Measurements from ENCODE around the gene PRDM16.

PRDM16 gene

GRCh38 chr1:3390291-3390690 is 321.3 kb downstream of the PRDM16 start:
- Histone ChIP-seq H3K27me3 (ENCODE audit: control insufficient read depth, insufficient read depth, low read length) (peaks cover 3% of the 10 kb centered on the region), H3K9ac (ENCODE audit: low read length) (no peak overlapping the region), H3K9me3 (ENCODE audit: control insufficient read depth, low read length) (no peaks in the 10 kb centered on the region)

GRCh38 chr1:3391711-3392110 is 322.7 kb downstream of the PRDM16 start:
- Histone ChIP-seq H3K27me3 (ENCODE audit: control insufficient read depth, insufficient read depth, low read length) (peaks cover 3% of the 10 kb centered on the region), H3K9me3 (ENCODE audit: control insufficient read depth, low read length) (no peaks in the 10 kb centered on the region), H3K9ac (ENCODE audit: low read length) (no peak overlapping the region), H3K36me3 (ENCODE audit: control insufficient read depth, insufficient read depth, low read length) (no peaks in the 10 kb centered on the region), H3K4me1 (ENCODE audit: control insufficient read depth, insufficient read depth, low read length) (peaks cover 13% of the 10 kb centered on the region), H3K4me3 (ENCODE audit: low read length) (no peak overlapping the region)

More at GRCh38 chr1:3390291-3390690, 321.3 kb downstream of the PRDM16 start:
- H3K4me3 ChIP-seq (ENCODE audit: low read length) = no peak overlapping the region
- H3K36me3 ChIP-seq (ENCODE audit: control insufficient read depth, insufficient read depth, low read length) = no peaks in the 10 kb centered on the region
- H3K4me1 ChIP-seq (ENCODE audit: control insufficient read depth, insufficient read depth, low read length) = peaks cover 13% of the 10 kb centered on the region

- no peaks in the 10 kb centered on the region for H3K36me3 ChIP-seq (ENCODE audit: control insufficient read depth, insufficient read depth, low read length)
- H3K4me3 ChIP-seq (ENCODE audit: low read length) = no peak overlapping the region
- peaks cover 13% of the 10 kb centered on the region for H3K4me1 ChIP-seq (ENCODE audit: control insufficient read depth, insufficient read depth, low read length)
- H3K9ac ChIP-seq (ENCODE audit: low read length) = peak overlapping the region; percentile 34
- peaks cover 3% of the 10 kb centered on the region for H3K27me3 ChIP-seq (ENCODE audit: control insufficient read depth, insufficient read depth, low read length)
- H3K9me3 ChIP-seq (ENCODE audit: control insufficient read depth, low read length) = no peaks in the 10 kb centered on the region
Measured at GRCh38 chr1:3393024-3393986, 324.3 kb downstream of the PRDM16 start.

GRCh38 chr1:3393987-3394920 is 325.3 kb downstream of the PRDM16 start:
- Histone ChIP-seq H3K9ac (ENCODE audit: low read length) (peak overlapping the region; percentile 34), H3K36me3 (ENCODE audit: control insufficient read depth, insufficient read depth, low read length) (no peaks in the 10 kb centered on the region), H3K9me3 (ENCODE audit: control insufficient read depth, low read length) (no peaks in the 10 kb centered on the region), H3K4me1 (ENCODE audit: control insufficient read depth, insufficient read depth, low read length) (peaks cover 13% of the 10 kb centered on the region), H3K27me3 (ENCODE audit: control insufficient read depth, insufficient read depth, low read length) (peaks cover 3% of the 10 kb centered on the region), H3K4me3 (ENCODE audit: low read length) (no peak overlapping the region)

- H3K27me3 ChIP-seq (ENCODE audit: control insufficient read depth, insufficient read depth, low read length) = peaks cover 3% of the 10 kb centered on the region
- H3K36me3 ChIP-seq (ENCODE audit: control insufficient read depth, insufficient read depth, low read length) = no peaks in the 10 kb centered on the region
- no peak overlapping the region for H3K4me3 ChIP-seq (ENCODE audit: low read length)
- no peak overlapping the region for H3K9ac ChIP-seq (ENCODE audit: low read length)
- peaks cover 13% of the 10 kb centered on the region for H3K4me1 ChIP-seq (ENCODE audit: control insufficient read depth, insufficient read depth, low read length)
- no peaks in the 10 kb centered on the region for H3K9me3 ChIP-seq (ENCODE audit: control insufficient read depth, low read length)
Measured at GRCh38 chr1:3396411-3396810, 327.4 kb downstream of the PRDM16 start.

- H3K4me1 ChIP-seq (ENCODE audit: control insufficient read depth, insufficient read depth, low read length) = peaks cover 13% of the 10 kb centered on the region
- H3K36me3 ChIP-seq (ENCODE audit: control insufficient read depth, insufficient read depth, low read length) = no peaks in the 10 kb centered on the region
- peaks cover 3% of the 10 kb centered on the region for H3K27me3 ChIP-seq (ENCODE audit: control insufficient read depth, insufficient read depth, low read length)
- H3K9ac ChIP-seq (ENCODE audit: low read length) = no peak overlapping the region
- no peaks in the 10 kb centered on the region for H3K9me3 ChIP-seq (ENCODE audit: control insufficient read depth, low read length)
- H3K4me3 ChIP-seq (ENCODE audit: low read length) = no peak overlapping the region
Measured at GRCh38 chr1:3397311-3397710, 328.3 kb downstream of the PRDM16 start.

GRCh38 chr1:3398396-3399140 is 329.6 kb downstream of the PRDM16 start:
- Histone ChIP-seq H3K27me3 (ENCODE audit: control insufficient read depth, insufficient read depth, low read length) (peaks cover 3% of the 10 kb centered on the region), H3K9ac (ENCODE audit: low read length) (no peak overlapping the region), H3K36me3 (ENCODE audit: control insufficient read depth, insufficient read depth, low read length) (no peaks in the 10 kb centered on the region), H3K4me3 (ENCODE audit: low read length) (no peak overlapping the region), H3K4me1 (ENCODE audit: control insufficient read depth, insufficient read depth, low read length) (peaks cover 4% of the 10 kb centered on the region), H3K9me3 (ENCODE audit: control insufficient read depth, low read length) (no peaks in the 10 kb centered on the region)

- H3K9me3 ChIP-seq (ENCODE audit: control insufficient read depth, low read length) = no peaks in the 10 kb centered on the region
- no peaks in the 10 kb centered on the region for H3K4me1 ChIP-seq (ENCODE audit: control insufficient read depth, insufficient read depth, low read length)
- H3K4me3 ChIP-seq (ENCODE audit: low read length) = no peak overlapping the region
- peaks cover 3% of the 10 kb centered on the region for H3K27me3 ChIP-seq (ENCODE audit: control insufficient read depth, insufficient read depth, low read length)
- no peaks in the 10 kb centered on the region for H3K36me3 ChIP-seq (ENCODE audit: control insufficient read depth, insufficient read depth, low read length)
- H3K9ac ChIP-seq (ENCODE audit: low read length) = no peak overlapping the region
Measured at GRCh38 chr1:3399732-3400131, 330.7 kb downstream of the PRDM16 start.

GRCh38 chr1:3401585-3402257 is 332.7 kb downstream of the PRDM16 start:
- H3K4me1 ChIP-seq (ENCODE audit: control insufficient read depth, insufficient read depth, low read length) = no peaks in the 10 kb centered on the region
- H3K36me3 ChIP-seq (ENCODE audit: control insufficient read depth, insufficient read depth, low read length) = no peaks in the 10 kb centered on the region
- H3K27me3 ChIP-seq (ENCODE audit: control insufficient read depth, insufficient read depth, low read length) = no peaks in the 10 kb centered on the region

GRCh38 chr1:3402258-3403010 is 333.4 kb downstream of the PRDM16 start:
- no peak overlapping the region for H3K4me3 ChIP-seq (ENCODE audit: low read length)
- H3K36me3 ChIP-seq (ENCODE audit: control insufficient read depth, insufficient read depth, low read length) = no peaks in the 10 kb centered on the region
- no peaks in the 10 kb centered on the region for H3K4me1 ChIP-seq (ENCODE audit: control insufficient read depth, insufficient read depth, low read length)
- H3K9ac ChIP-seq (ENCODE audit: low read length) = no peak overlapping the region
- H3K9me3 ChIP-seq (ENCODE audit: control insufficient read depth, low read length) = no peaks in the 10 kb centered on the region
- no peaks in the 10 kb centered on the region for H3K27me3 ChIP-seq (ENCODE audit: control insufficient read depth, insufficient read depth, low read length)

More at GRCh38 chr1:3401585-3402257, 332.7 kb downstream of the PRDM16 start:
- H3K4me3 ChIP-seq (ENCODE audit: low read length) = no peak overlapping the region
- H3K9ac ChIP-seq (ENCODE audit: low read length) = no peak overlapping the region
- no peaks in the 10 kb centered on the region for H3K9me3 ChIP-seq (ENCODE audit: control insufficient read depth, low read length)

- Histone ChIP-seq H3K4me3 (ENCODE audit: low read length) (no peak overlapping the region), H3K9me3 (ENCODE audit: control insufficient read depth, low read length) (no peaks in the 10 kb centered on the region), H3K36me3 (ENCODE audit: control insufficient read depth, insufficient read depth, low read length) (no peaks in the 10 kb centered on the region), H3K4me1 (ENCODE audit: control insufficient read depth, insufficient read depth, low read length) (no peaks in the 10 kb centered on the region), H3K9ac (ENCODE audit: low read length) (no peak overlapping the region), H3K27me3 (ENCODE audit: control insufficient read depth, insufficient read depth, low read length) (no peaks in the 10 kb centered on the region)
Measured at GRCh38 chr1:3403011-3403345, 334.0 kb downstream of the PRDM16 start.
